DND-41 (cell line): ENCODE data around the gene ZNF76.

ENCODE experiments used
- EZH2 ChIP-seq: IDR thresholded peaks from 3 replicates; pipeline ENCODE4 v1.6.1; 2012; ENCODE audit warnings: borderline replicate concordance, low read depth, mild to moderate bottlenecking, moderate library complexity, low read length, inconsistent platforms; ENCODE audit not compliant: severe bottlenecking
- TF ChIP-seq, protein P1 (sequence below): IDR thresholded peaks from 2 replicates; pipeline ENCODE4 v1.5.1; 2012; ENCODE audit warnings: borderline replicate concordance, low read length, moderate library complexity, mild to moderate bottlenecking; ENCODE audit not compliant: poor library complexity, severe bottlenecking; ENCODE audit errors: extremely low read depth

DNA sequence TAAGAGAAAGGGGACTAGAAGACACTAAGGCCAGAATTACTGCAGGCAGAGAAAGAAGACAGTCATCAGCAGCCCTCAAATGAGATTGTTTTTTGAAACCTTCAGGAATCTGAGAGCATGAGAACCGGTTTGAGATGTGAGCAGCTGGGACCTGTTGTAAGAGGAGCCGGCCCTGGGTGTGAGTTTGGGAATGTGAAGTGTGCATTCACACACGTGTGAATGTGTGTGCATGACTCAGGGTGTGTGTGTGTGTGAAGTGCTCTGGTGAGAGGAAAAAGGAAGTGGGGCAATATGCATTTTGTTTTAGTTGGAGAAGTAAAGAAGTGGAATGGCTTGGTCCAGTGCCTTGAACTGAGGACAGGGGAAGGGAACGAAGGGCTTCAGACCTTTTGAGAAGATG lies 41.5 kb upstream of the ZNF76 start:
- no peak for TF ChIP-seq EZH2
- TF ChIP-seq, protein P1, sequence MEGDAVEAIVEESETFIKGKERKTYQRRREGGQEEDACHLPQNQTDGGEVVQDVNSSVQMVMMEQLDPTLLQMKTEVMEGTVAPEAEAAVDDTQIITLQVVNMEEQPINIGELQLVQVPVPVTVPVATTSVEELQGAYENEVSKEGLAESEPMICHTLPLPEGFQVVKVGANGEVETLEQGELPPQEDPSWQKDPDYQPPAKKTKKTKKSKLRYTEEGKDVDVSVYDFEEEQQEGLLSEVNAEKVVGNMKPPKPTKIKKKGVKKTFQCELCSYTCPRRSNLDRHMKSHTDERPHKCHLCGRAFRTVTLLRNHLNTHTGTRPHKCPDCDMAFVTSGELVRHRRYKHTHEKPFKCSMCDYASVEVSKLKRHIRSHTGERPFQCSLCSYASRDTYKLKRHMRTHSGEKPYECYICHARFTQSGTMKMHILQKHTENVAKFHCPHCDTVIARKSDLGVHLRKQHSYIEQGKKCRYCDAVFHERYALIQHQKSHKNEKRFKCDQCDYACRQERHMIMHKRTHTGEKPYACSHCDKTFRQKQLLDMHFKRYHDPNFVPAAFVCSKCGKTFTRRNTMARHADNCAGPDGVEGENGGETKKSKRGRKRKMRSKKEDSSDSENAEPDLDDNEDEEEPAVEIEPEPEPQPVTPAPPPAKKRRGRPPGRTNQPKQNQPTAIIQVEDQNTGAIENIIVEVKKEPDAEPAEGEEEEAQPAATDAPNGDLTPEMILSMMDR, result no peak
